Prostate gland (tissue), 2 donors: ENCODE results near the gene KLF7.

Source experiments
- POLR2A ChIP-seq: fragments of 450-650 bp; IDR thresholded peaks from one replicate; pipeline ENCODE4 v1.6.1; 2016; ENCODE audit warnings: antibody characterized with exemption, mild to moderate bottlenecking
- POLR2AphosphoS5 ChIP-seq: sonication (generic); formaldehyde crosslinking; IDR thresholded peaks from one replicate; pipeline ENCODE4 v1.6.1; 2017; ENCODE audit warnings: antibody characterized with exemption
- TF ChIP-seq, protein P1 (sequence below), 4 experiments: fragments of 200-600 bp in 2 of 4; fragments of 450-650 bp in 2 of 4; sonication (generic) in 2 of 4; IDR thresholded peaks; 1 replicate in 3 of 4; 2 replicates in 1 of 4; pipeline ENCODE4 v1.5.1; 2016 to 2019; ENCODE audit warnings: antibody characterized with exemption in 4 of 4, mild to moderate bottlenecking in 2 of 4, moderate library complexity in 2 of 4

- TF ChIP-seq, protein P1, sequence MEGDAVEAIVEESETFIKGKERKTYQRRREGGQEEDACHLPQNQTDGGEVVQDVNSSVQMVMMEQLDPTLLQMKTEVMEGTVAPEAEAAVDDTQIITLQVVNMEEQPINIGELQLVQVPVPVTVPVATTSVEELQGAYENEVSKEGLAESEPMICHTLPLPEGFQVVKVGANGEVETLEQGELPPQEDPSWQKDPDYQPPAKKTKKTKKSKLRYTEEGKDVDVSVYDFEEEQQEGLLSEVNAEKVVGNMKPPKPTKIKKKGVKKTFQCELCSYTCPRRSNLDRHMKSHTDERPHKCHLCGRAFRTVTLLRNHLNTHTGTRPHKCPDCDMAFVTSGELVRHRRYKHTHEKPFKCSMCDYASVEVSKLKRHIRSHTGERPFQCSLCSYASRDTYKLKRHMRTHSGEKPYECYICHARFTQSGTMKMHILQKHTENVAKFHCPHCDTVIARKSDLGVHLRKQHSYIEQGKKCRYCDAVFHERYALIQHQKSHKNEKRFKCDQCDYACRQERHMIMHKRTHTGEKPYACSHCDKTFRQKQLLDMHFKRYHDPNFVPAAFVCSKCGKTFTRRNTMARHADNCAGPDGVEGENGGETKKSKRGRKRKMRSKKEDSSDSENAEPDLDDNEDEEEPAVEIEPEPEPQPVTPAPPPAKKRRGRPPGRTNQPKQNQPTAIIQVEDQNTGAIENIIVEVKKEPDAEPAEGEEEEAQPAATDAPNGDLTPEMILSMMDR (IDR thresholded peaks at IDR 0.05), result no peak
- TF ChIP-seq POLR2A (no peak), POLR2AphosphoS5 (no peak)
These were observed 10.9 kb downstream of the KLF7 start for GRCh38 chr2:207154556-207155510.
